WTC11 (cell line): ENCODE data around the gene PHF14. TPM values are rescaled to one million over a fixed set of nuclear protein-coding genes. Genes with fewer than 3 reads are reported as not detected.

ENCODE experiments used
- ATAC-seq: fragments of 200-7000 bp; cut with Tn5 transposase; 2 replicates; pipeline ENCODE4 v1.10.0; 2021; ENCODE audit warnings: mild to moderate bottlenecking, moderate library complexity
- CTCF ChIA-PET: fragments of 300-600 bp; sonication (Branson Sonifier 250); formaldehyde crosslinking; loops from one replicate; lab custom pipeline; 2021; ENCODE audit warnings: antibody characterized with exemption; lab: Charles Lee
- POLR2A ChIA-PET: fragments of 350-600 bp; sonication (Branson Sonifier 250); formaldehyde crosslinking; loops from one replicate; lab custom pipeline; 2021; ENCODE audit warnings: antibody characterized with exemption; lab: Charles Lee
- DNase-seq: peaks from one replicate; pipeline ENCODE4 v3.0.0; 2021; ENCODE audit warnings: low spot score
- H3K27ac Mint-ChIP-seq: 2 replicates; pipeline ENCODE4 v1.8.0; 2021; ENCODE audit warnings: mixed read lengths
- H3K27me3 Mint-ChIP-seq: 2 replicates; pipeline ENCODE4 v1.8.0; 2021; ENCODE audit warnings: low read depth, mild to moderate bottlenecking, moderate library complexity, mixed read lengths
- H3K36me3 Mint-ChIP-seq: 2 replicates; pipeline ENCODE4 v1.8.0; 2021; ENCODE audit warnings: mixed read lengths
- H3K4me1 Mint-ChIP-seq: 2 replicates; pipeline ENCODE4 v1.8.0; 2022; ENCODE audit warnings: mixed read lengths
- H3K4me3 Mint-ChIP-seq: 2 replicates; pipeline ENCODE4 v1.8.0; 2021; ENCODE audit warnings: mild to moderate bottlenecking, moderate library complexity, mixed read lengths
- H3K9me3 Mint-ChIP-seq: 2 replicates; pipeline ENCODE4 v1.8.0; 2021; ENCODE audit warnings: mixed read lengths
- ARID4B ChIP-seq: sonication (generic); formaldehyde crosslinking; IDR thresholded peaks from 2 replicates; pipeline ENCODE4 v1.8.0; 2023; ENCODE audit warnings: missing genetic modification reagents, mild to moderate bottlenecking, borderline replicate concordance
- CDX4 ChIP-seq: fragments of 250-450 bp; sonication (Bioruptor Pico); IDR thresholded peaks from 2 replicates; pipeline ENCODE4 v1.9.0; 2021; ENCODE audit warnings: moderate library complexity, mild to moderate bottlenecking, inconsistent platforms, borderline replicate concordance
- E2F4 ChIP-seq: sonication (generic); formaldehyde crosslinking; IDR thresholded peaks from 2 replicates; pipeline ENCODE4 v1.8.1; 2022; ENCODE audit warnings: low read depth, mild to moderate bottlenecking, moderate library complexity, missing genetic modification reagents, borderline replicate concordance
- ERG ChIP-seq: fragments of 250-450 bp; sonication (Bioruptor Pico); IDR thresholded peaks from 2 replicates; pipeline ENCODE4 v1.8.0; 2021; ENCODE audit warnings: mild to moderate bottlenecking
- FOXJ3 ChIP-seq: sonication (generic); formaldehyde crosslinking; IDR thresholded peaks from 2 replicates; pipeline ENCODE4 v1.9.0; 2021; ENCODE audit warnings: missing genetic modification reagents, mild to moderate bottlenecking, borderline replicate concordance
- GABPB1 ChIP-seq: sonication (generic); formaldehyde crosslinking; IDR thresholded peaks from 2 replicates; pipeline ENCODE4 v1.8.1; 2023; ENCODE audit warnings: mild to moderate bottlenecking, missing genetic modification reagents
- HMGA2 ChIP-seq: fragments of 250-450 bp; sonication (Bioruptor Pico); IDR thresholded peaks from 2 replicates; pipeline ENCODE4 v1.4.0; 2021; ENCODE audit warnings: mild to moderate bottlenecking, moderate library complexity
- KAT7 ChIP-seq: sonication (generic); formaldehyde crosslinking; IDR thresholded peaks from 2 replicates; pipeline ENCODE4 v1.8.1; 2023; ENCODE audit warnings: missing genetic modification reagents, mild to moderate bottlenecking, borderline replicate concordance
- MLX ChIP-seq: sonication (generic); formaldehyde crosslinking; IDR thresholded peaks from 2 replicates; pipeline ENCODE4 v1.8.1; 2023; ENCODE audit warnings: mild to moderate bottlenecking, missing genetic modification reagents, moderate library complexity
- MYBL2 ChIP-seq: sonication (generic); formaldehyde crosslinking; IDR thresholded peaks from 2 replicates; pipeline ENCODE4 v1.8.1; 2023; ENCODE audit warnings: mild to moderate bottlenecking, moderate library complexity, missing genetic modification reagents
- NR2C2 ChIP-seq: sonication (generic); formaldehyde crosslinking; IDR thresholded peaks from 2 replicates; pipeline ENCODE4 v1.8.0; 2022; ENCODE audit warnings: mild to moderate bottlenecking, missing genetic modification reagents
- PRDM15 ChIP-seq: sonication (generic); formaldehyde crosslinking; IDR thresholded peaks from 2 replicates; pipeline ENCODE4 v1.8.0; 2022; ENCODE audit warnings: missing genetic modification reagents
- RELA ChIP-seq: sonication (generic); formaldehyde crosslinking; IDR thresholded peaks from 2 replicates; pipeline ENCODE4 v1.8.1; 2022; ENCODE audit warnings: missing genetic modification reagents, mild to moderate bottlenecking, borderline replicate concordance
- TEAD1 ChIP-seq: sonication (generic); formaldehyde crosslinking; IDR thresholded peaks from 2 replicates; pipeline ENCODE4 v1.8.0; 2022; ENCODE audit warnings: mild to moderate bottlenecking, missing genetic modification reagents
- TEAD4 ChIP-seq: sonication (generic); formaldehyde crosslinking; IDR thresholded peaks from 2 replicates; pipeline ENCODE4 v1.8.0; 2022; ENCODE audit warnings: mild to moderate bottlenecking, missing genetic modification reagents
- USF1 ChIP-seq: sonication (generic); formaldehyde crosslinking; IDR thresholded peaks from 2 replicates; pipeline ENCODE4 v1.8.0; 2022; ENCODE audit warnings: mild to moderate bottlenecking, missing genetic modification reagents
- ZNF138 ChIP-seq: sonication (generic); formaldehyde crosslinking; conservative IDR thresholded peaks from 2 replicates; pipeline ENCODE4 v1.8.1; 2022; ENCODE audit warnings: mild to moderate bottlenecking, moderate library complexity, missing genetic modification reagents
- ZNF425 ChIP-seq: fragments of 250-450 bp; sonication (Bioruptor Pico); conservative IDR thresholded peaks from 2 replicates; pipeline ENCODE4 v1.9.0; 2021; ENCODE audit warnings: mild to moderate bottlenecking
- total RNA-seq: library from RNA; stranded (reverse); gene quantifications from 3 replicates; pipeline ENCODE4 v1.2.3, GENCODE V29; 2021

The PHF14 gene
- total RNA-seq, 1 experiment from 2014 or later = 47.7 TPM

- POLR2A ChIA-PET = no interaction called here
- H3K27ac Mint-ChIP-seq = no peak overlapping the region
- no peak overlapping the region for H3K4me3 Mint-ChIP-seq
- DNase-seq = no peak
- H3K9me3 Mint-ChIP-seq = no peaks in the 10 kb centered on the region
- TF ChIP-seq ERG (CRISPR knock-in tag) (no peak), GABPB1 (CRISPR knock-in tag) (no peak), ARID4B (no peak), CDX4 (CRISPR knock-in tag) (no peak), HMGA2 (CRISPR knock-in tag) (no peak), MYBL2 (CRISPR knock-in tag) (no peak), PRDM15 (CRISPR knock-in tag) (no peak), FOXJ3 (CRISPR knock-in tag) (no peak), TEAD1 (no peak), MLX (CRISPR knock-in tag) (no peak), NR2C2 (no peak), E2F4 (CRISPR knock-in tag) (no peak), USF1 (CRISPR knock-in tag) (no peak), KAT7 (CRISPR knock-in tag) (no peak), ZNF138 (CRISPR knock-in tag) (no peak), RELA (CRISPR knock-in tag) (no peak), ZNF425 (no peak), TEAD4 (CRISPR knock-in tag) (no peak)
- TF ChIP-seq, all 79 proteins: peak for 0
- peaks cover 76% of the 10 kb centered on the region for H3K4me1 Mint-ChIP-seq
- ATAC-seq = no peak
- peaks cover 91% of the 10 kb centered on the region for H3K27me3 Mint-ChIP-seq
- no peaks in the 10 kb centered on the region for H3K36me3 Mint-ChIP-seq
- CTCF ChIA-PET = interaction anchor here (1.5 kb wide), 1 partner anchor 17 kb away, joined by 5 read pairs; no protein-coding TSS in a partner anchor
Observed at GRCh38 chr7:11194492-11194891, 220.8 kb downstream of the PHF14 start.
